ENCODE data around the gene CNGA3. TPM values are rescaled to one million over a fixed set of nuclear protein-coding genes. Genes with fewer than 3 reads are reported as not detected.

The CNGA3 gene
- total and polyA plus RNA-seq, 2 of the 8 experiments (the other 6 are each of a cell fraction or from before 2014, with no cell fraction given) = 0.02 TPM; not detected in 1

GRCh38 chr2:98313492-98314250 lies 32.6 kb upstream of the CNGA3 start:
- Histone ChIP-seq H2BK12ac (ENCODE audit: low read depth, low read length) (no peak overlapping the region), H2BK15ac (ENCODE audit: low read length) (no peak overlapping the region), H4K8ac (ENCODE audit: extremely low read depth, insufficient read depth, low read length) (no peak overlapping the region), H3K9me3 (ENCODE audit: insufficient read depth in 2 of 2, low read depth in 1 of 2, low read length in 1 of 2) (no peaks in the 10 kb centered on the region), H3K23ac (ENCODE audit: insufficient read length) (no peak overlapping the region), H4K91ac (replicated peaks; ENCODE audit: insufficient read length, low read length) (no peak overlapping the region), H3K9ac (replicated peaks in 1 of 4; ENCODE audit: extremely low read depth in 1 of 4, low read depth in 3 of 4, low read length in 3 of 4) (no peak overlapping the region), H2BK20ac (ENCODE audit: low read length) (no peak overlapping the region), H4K20me1 (replicated peaks in 1 of 2; ENCODE audit: control insufficient read depth in 1 of 2, insufficient read depth in 2 of 2, low read length in 2 of 2) (no peaks in the 10 kb centered on the region), H3K4me3 (ENCODE audit: extremely low read depth in 1 of 4, insufficient read depth in 2 of 4, low read depth in 3 of 4, low read length in 4 of 4) (no peak overlapping the region), H3K14ac (ENCODE audit: insufficient read length) (no peak overlapping the region), H3K79me1 (ENCODE audit: low read depth, low read length) (no peaks in the 10 kb centered on the region), H3K4ac (replicated peaks; ENCODE audit: insufficient read length, low read depth, low read length) (no peak overlapping the region), H3K27ac (ENCODE audit: low read depth, low read length) (no peak overlapping the region), H3K79me2 (ENCODE audit: control insufficient read depth in 1 of 2, insufficient read depth in 2 of 2, low read length in 2 of 2) (no peaks in the 10 kb centered on the region), H3K36me3 (ENCODE audit: control insufficient read depth in 2 of 4, insufficient read depth in 4 of 4, low read length in 3 of 4) (no peaks in the 10 kb centered on the region), H3K56ac (replicated peaks; ENCODE audit: insufficient read length, low read depth, low read length) (no peak overlapping the region), H3K23me2 (ENCODE audit: low read depth, low read length) (no peaks in the 10 kb centered on the region), H2AK5ac (ENCODE audit: low read depth, low read length) (no peak overlapping the region), H4K5ac (ENCODE audit: insufficient read length, low read depth, low read length) (no peak overlapping the region), H2BK5ac (ENCODE audit: low read depth, low read length) (no peak overlapping the region), H2BK120ac (replicated peaks; ENCODE audit: low read depth, low read length) (no peak overlapping the region), H3K18ac (ENCODE audit: extremely low read depth, low read length) (no peak overlapping the region), H3K4me1 (replicated peaks in 1 of 4; ENCODE audit: control insufficient read depth in 3 of 4, insufficient read depth in 4 of 4, low read length in 3 of 4) (peaks cover 0 to 4% (median 0%) of the 10 kb centered on the region in 4 experiments; a peak in 3 of 7 replicates), H3K27me3 (replicated peaks in 1 of 4; ENCODE audit: control insufficient read depth in 3 of 4, extremely low read depth in 1 of 4, insufficient read depth in 3 of 4, low read length in 3 of 4) (no peaks in the 10 kb centered on the region), H3K4me2 (ENCODE audit: insufficient read depth in 1 of 2, low read depth in 2 of 2, low read length in 2 of 2) (no peak overlapping the region), H2AFZ (ENCODE audit: low read length) (no peak overlapping the region)
- ChIA-PET POLR2A (ENCODE audit: partially characterized antibody) (no interaction called here), CTCF (ENCODE audit: partially characterized antibody) (no interaction called here)
- WGBS, 2 experiments (ENCODE audit: extremely low coverage in 1 of 2, insufficient coverage in 1 of 2, insufficient read length in 1 of 2, insufficient replicate concordance in 2 of 2, low coverage in 1 of 2, low lambda C conversion rate in 2 of 2, missing lambda C conversion rate in 1 of 2) = 88% methylated on average over 8 of the region's 8 CpGs; no CpG with 5 or more reads in 1 of the 2 experiments
- FAIRE-seq (peak; percentile 13), DNase-seq (ENCODE audit: low read depth in 1 of 2, low spot score in 2 of 2) (no peak)
- TF ChIP-seq POLR2A (IDR thresholded peaks at IDR 0.05; ENCODE audit: control extremely low read depth in 1 of 2, low read depth in 2 of 2, low read length in 2 of 2) (no peak), POLR2AphosphoS5 (IDR thresholded peaks at IDR 0.05; ENCODE audit: low read depth, low read length) (no peak), EP300 (IDR thresholded peaks at IDR 0.05; ENCODE audit: borderline replicate concordance in 1 of 2, low read depth in 2 of 2, low read length in 2 of 2) (no peak), HDAC2 (IDR thresholded peaks at IDR 0.05; ENCODE audit: borderline replicate concordance in 1 of 2, low read depth in 2 of 2, low read length in 2 of 2) (no peak), CHD2 (IDR thresholded peaks at IDR 0.05; ENCODE audit: low read length) (no peak), SP4 (IDR thresholded peaks at IDR 0.05; ENCODE audit: low read length) (no peak), CBX8 (IDR thresholded peaks at IDR 0.05; ENCODE audit: borderline replicate concordance, low read depth, low read length) (no peak), RFX5 (IDR thresholded peaks at IDR 0.05; ENCODE audit: borderline replicate concordance, low read depth, low read length) (no peak), GTF2F1 (IDR thresholded peaks at IDR 0.05; ENCODE audit: borderline replicate concordance, low read depth, low read length) (no peak), BCL11A (IDR thresholded peaks at IDR 0.05; ENCODE audit: low read depth in 2 of 2, low read length in 2 of 2) (no peak), RBBP5 (IDR thresholded peaks at IDR 0.05; ENCODE audit: borderline replicate concordance, low read depth, low read length) (no peak), CREB1 (IDR thresholded peaks at IDR 0.05) (no peak), ZNF274 (IDR thresholded peaks at IDR 0.05; ENCODE audit: borderline replicate concordance, extremely low read depth, low read length) (no peak)
- TF ChIP-seq, protein P1, sequence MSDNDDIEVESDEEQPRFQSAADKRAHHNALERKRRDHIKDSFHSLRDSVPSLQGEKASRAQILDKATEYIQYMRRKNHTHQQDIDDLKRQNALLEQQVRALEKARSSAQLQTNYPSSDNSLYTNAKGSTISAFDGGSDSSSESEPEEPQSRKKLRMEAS (IDR thresholded peaks at IDR 0.05) = no peak
